Measurements from ENCODE around the gene VWCE.
A peak's percentile ranks its signal among the peaks of the same experiment; 100 is the strongest.

VWCE gene

GRCh38 chr11:61332797-61333549 lies 37.9 kb upstream of the VWCE start, which contains the start of the genes DDB1 and TKFC:
TSS of gene DDB1 (minus strand) at chr11:61333105. CDS start at chr11:61332968, 137 bp downstream.
TSS of gene TKFC (plus strand) at chr11:61333228. CDS start at chr11:61334729, 1,501 bp downstream.
- TF ChIP-seq, protein P1, sequence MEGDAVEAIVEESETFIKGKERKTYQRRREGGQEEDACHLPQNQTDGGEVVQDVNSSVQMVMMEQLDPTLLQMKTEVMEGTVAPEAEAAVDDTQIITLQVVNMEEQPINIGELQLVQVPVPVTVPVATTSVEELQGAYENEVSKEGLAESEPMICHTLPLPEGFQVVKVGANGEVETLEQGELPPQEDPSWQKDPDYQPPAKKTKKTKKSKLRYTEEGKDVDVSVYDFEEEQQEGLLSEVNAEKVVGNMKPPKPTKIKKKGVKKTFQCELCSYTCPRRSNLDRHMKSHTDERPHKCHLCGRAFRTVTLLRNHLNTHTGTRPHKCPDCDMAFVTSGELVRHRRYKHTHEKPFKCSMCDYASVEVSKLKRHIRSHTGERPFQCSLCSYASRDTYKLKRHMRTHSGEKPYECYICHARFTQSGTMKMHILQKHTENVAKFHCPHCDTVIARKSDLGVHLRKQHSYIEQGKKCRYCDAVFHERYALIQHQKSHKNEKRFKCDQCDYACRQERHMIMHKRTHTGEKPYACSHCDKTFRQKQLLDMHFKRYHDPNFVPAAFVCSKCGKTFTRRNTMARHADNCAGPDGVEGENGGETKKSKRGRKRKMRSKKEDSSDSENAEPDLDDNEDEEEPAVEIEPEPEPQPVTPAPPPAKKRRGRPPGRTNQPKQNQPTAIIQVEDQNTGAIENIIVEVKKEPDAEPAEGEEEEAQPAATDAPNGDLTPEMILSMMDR (IDR thresholded peaks at IDR 0.05; ENCODE audit: low read depth, low read length, poor library complexity, severe bottlenecking), result peak; percentile 10
- no peak for TF ChIP-seq EZH2phosphoT487 (IDR thresholded peaks at IDR 0.05; ENCODE audit: borderline replicate concordance, low read length)
- peak within 1 kb of the TSS; percentile 78 for H3K4me3 ChIP-seq (ENCODE audit: low read length)
- no peaks in the 10 kb centered on the region for H3K27me3 ChIP-seq (ENCODE audit: control insufficient read depth, low read length)
- peaks cover 48% of the 10 kb centered on the region for H3K4me1 ChIP-seq (ENCODE audit: control insufficient read depth, low read length)
- 0 out of 2 replicates have a peak, but pooled peaks cover 4% of the 10 kb centered on the region for H3F3A ChIP-seq (ENCODE audit: control insufficient read depth, insufficient read depth)
- H3K79me2 ChIP-seq (ENCODE audit: control insufficient read depth, low read length), result peaks cover 58% of the 10 kb centered on the region
- H3K4me2 ChIP-seq (ENCODE audit: low read length), result peak within 1 kb of the TSS; percentile 91
- peaks cover 43% of the 10 kb centered on the region for H3K36me3 ChIP-seq (ENCODE audit: control insufficient read depth, low read length)
- H4K20me1 ChIP-seq (ENCODE audit: control insufficient read depth, insufficient read depth, low read depth, low read length), result peaks cover 15% of the 10 kb centered on the region
- H3K9me3 ChIP-seq (ENCODE audit: control insufficient read depth, insufficient read depth, low read length), result no peaks in the 10 kb centered on the region
- H3K27ac ChIP-seq (ENCODE audit: low read depth, low read length), result peak within 1 kb of the TSS; percentile 74
- H3K9me2 ChIP-seq (replicated peaks; ENCODE audit: control insufficient read depth, low read length), result no peaks in the 10 kb centered on the region

DNA sequence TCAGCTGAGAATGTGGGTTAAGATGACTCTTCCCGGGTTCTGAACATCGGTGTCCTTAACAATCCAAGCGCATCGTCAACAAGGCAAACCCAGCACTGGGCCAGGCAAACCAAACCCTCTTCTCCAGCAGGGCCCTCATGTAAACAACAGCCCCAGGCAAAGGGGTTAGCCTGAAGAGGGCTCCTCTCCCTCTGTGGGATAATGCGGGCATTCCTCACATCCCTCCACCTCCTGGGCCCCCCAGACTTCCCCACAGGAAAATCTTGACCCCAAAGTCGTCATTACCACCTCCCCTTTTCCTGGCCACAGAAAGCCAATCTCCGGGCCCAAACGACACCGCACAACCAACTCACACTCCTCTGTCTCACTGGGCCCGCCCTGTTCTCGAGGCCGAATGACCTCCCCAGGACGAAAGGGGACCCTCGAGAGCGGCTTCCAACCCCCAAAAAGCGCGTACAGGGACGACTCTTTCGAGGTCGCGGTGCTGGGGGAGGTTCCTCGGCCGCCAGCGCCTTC lies 37.2 kb upstream of the VWCE start:
- 0 out of 2 replicates have a peak, but pooled peaks cover 2% of the 10 kb centered on the region for H3F3A ChIP-seq (ENCODE audit: control insufficient read depth, insufficient read depth)
- TF ChIP-seq, protein P1 (IDR thresholded peaks at IDR 0.05; ENCODE audit: low read depth, low read length, poor library complexity, severe bottlenecking), result no peak
- TF ChIP-seq EZH2phosphoT487 (IDR thresholded peaks at IDR 0.05; ENCODE audit: borderline replicate concordance, low read length), result no peak
- peaks cover 48% of the 10 kb centered on the region for H3K4me1 ChIP-seq (ENCODE audit: control insufficient read depth, low read length)
- H3K4me3 ChIP-seq (ENCODE audit: low read length), result peak overlapping the region; percentile 78
- H3K79me2 ChIP-seq (ENCODE audit: control insufficient read depth, low read length), result peaks cover 65% of the 10 kb centered on the region
- no peaks in the 10 kb centered on the region for H3K9me2 ChIP-seq (replicated peaks; ENCODE audit: control insufficient read depth, low read length)
- no peaks in the 10 kb centered on the region for H3K27me3 ChIP-seq (ENCODE audit: control insufficient read depth, low read length)
- no peaks in the 10 kb centered on the region for H3K9me3 ChIP-seq (ENCODE audit: control insufficient read depth, insufficient read depth, low read length)
- H3K36me3 ChIP-seq (ENCODE audit: control insufficient read depth, low read length), result peaks cover 49% of the 10 kb centered on the region
- H4K20me1 ChIP-seq (ENCODE audit: control insufficient read depth, insufficient read depth, low read depth, low read length), result peaks cover 15% of the 10 kb centered on the region
- H3K4me2 ChIP-seq (ENCODE audit: low read length), result peak overlapping the region; percentile 91
- peak overlapping the region; percentile 43 for H3K27ac ChIP-seq (ENCODE audit: low read depth, low read length)

DNA sequence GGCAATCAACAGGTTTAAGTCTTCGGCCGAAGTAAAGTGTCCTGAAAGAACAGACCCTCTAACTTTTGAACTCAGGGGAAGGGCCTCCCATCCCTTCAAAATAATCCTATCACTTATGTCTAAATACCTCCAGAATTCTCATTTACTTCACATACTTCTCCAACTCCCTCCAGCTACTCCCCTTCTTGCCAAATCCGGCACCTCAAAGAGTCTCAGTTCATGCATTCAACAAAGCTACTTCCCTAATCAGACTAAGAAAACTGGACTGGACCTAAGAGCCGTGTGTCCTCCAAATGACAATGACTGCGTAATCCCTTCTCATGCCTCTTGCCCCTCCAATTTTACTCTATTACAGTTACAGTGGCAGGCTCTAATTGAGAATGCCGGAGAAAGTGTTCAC lies 36.5 kb upstream of the VWCE start:
- Histone ChIP-seq H3K4me1 (ENCODE audit: control insufficient read depth, low read length) (peaks cover 46% of the 10 kb centered on the region), H3K4me2 (ENCODE audit: low read length) (peak overlapping the region; percentile 91), H3K27ac (ENCODE audit: low read depth, low read length) (no peak overlapping the region), H4K20me1 (ENCODE audit: control insufficient read depth, insufficient read depth, low read depth, low read length) (peaks cover 15% of the 10 kb centered on the region), H3F3A (ENCODE audit: control insufficient read depth, insufficient read depth) (0 out of 2 replicates have a peak, but pooled peaks cover 2% of the 10 kb centered on the region), H3K79me2 (ENCODE audit: control insufficient read depth, low read length) (peaks cover 72% of the 10 kb centered on the region), H3K4me3 (ENCODE audit: low read length) (peak overlapping the region; percentile 78), H3K9me3 (ENCODE audit: control insufficient read depth, insufficient read depth, low read length) (no peaks in the 10 kb centered on the region), H3K36me3 (ENCODE audit: control insufficient read depth, low read length) (peaks cover 56% of the 10 kb centered on the region), H3K27me3 (ENCODE audit: control insufficient read depth, low read length) (no peaks in the 10 kb centered on the region), H3K9me2 (replicated peaks; ENCODE audit: control insufficient read depth, low read length) (no peaks in the 10 kb centered on the region)
- TF ChIP-seq, protein P1 (IDR thresholded peaks at IDR 0.05; ENCODE audit: low read depth, low read length, poor library complexity, severe bottlenecking), result no peak
- TF ChIP-seq EZH2phosphoT487 (IDR thresholded peaks at IDR 0.05; ENCODE audit: borderline replicate concordance, low read length), result no peak
